ENCODE data around the gene HIVEP3.

Gene HIVEP3

DNA sequence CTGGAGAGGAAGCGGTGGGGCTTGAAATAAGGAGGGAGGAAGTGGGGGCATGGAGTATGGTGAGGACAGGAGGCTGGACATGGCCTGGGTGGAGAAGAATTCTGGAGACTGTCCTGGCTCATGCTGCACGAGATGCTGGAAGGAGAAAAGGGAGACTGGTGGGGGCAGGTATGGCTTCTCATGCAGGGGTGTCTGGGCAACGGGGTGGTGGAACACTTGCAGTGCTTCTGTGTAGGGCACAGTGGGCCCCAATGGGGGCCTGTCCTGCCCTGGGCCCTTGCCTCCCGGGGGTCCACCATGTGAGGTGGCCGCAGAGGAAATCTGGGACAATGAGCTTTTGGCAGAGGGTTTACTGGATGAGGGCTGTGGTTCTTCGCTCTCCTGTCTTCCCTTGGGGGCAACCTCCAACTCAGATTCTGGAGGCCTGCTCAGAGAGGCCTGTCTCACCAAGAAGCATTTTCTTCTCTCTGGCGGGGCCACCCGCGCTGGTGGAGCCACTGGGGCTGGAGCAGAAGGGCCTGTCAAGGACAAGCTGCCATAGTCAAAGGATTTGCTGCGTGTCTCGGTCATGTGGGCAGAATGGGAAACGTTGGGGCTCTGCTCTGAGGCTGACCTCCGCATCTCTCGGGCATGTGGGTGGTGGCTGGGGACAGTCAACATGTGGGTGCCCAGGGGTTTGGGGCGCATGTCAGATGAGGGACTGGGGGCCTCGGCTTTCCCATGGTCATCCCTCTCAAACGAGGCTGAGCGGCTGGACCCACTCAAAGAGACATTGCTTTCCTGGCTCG, 337.3 kb downstream of the HIVEP3 start:
- DNase-seq (ENCODE audit: low spot score in 2 of 2) = no peak
- Mint-ChIP-seq H3K36me3 (peaks cover 62% of the 10 kb centered on the region), H3K4me1 (peaks cover 33% of the 10 kb centered on the region), H3K4me3 (no peak overlapping the region), H3K9me3 (no peaks in the 10 kb centered on the region), H3K27ac (peak overlapping the region; percentile 80)
- ATAC-seq = no peak

- no peak overlapping the region for H3K4me3 Mint-ChIP-seq
- H3K4me1 Mint-ChIP-seq = peaks cover 41% of the 10 kb centered on the region
- peaks cover 63% of the 10 kb centered on the region for H3K36me3 Mint-ChIP-seq
- no peak for ATAC-seq
- DNase-seq (ENCODE audit: low spot score in 2 of 2) = no peak
- H3K9me3 Mint-ChIP-seq = no peaks in the 10 kb centered on the region
- H3K27ac Mint-ChIP-seq = peak overlapping the region; percentile 80
Measured at GRCh38 chr1:41580520-41581172, 338.1 kb downstream of the HIVEP3 start.

DNA sequence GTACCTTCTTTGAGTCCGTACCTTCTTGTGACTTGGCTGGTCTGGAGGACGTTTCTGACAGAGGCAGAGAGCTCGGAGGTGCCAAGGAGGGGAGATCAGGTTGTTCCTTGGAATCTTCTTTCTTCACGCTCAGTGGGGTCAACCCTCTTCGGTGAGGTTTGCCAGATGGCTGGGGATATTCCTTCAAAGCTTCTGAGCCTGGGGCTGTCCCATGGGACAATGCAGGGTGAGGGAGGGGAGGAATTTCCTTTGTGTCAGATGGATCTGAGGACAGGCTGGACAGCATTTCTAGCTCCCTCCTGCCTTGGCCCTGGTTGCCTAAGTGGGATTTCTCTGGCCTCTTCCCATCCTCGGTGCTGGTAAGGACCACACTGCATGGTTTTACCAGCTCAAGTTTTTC, 338.7 kb downstream of the HIVEP3 start:
- Mint-ChIP-seq H3K9me3 (no peaks in the 10 kb centered on the region), H3K4me3 (no peak overlapping the region), H3K27ac (no peak overlapping the region), H3K36me3 (peaks cover 67% of the 10 kb centered on the region), H3K4me1 (peaks cover 45% of the 10 kb centered on the region)
- ATAC-seq (no peak), DNase-seq (ENCODE audit: low spot score in 2 of 2) (no peak)

DNA sequence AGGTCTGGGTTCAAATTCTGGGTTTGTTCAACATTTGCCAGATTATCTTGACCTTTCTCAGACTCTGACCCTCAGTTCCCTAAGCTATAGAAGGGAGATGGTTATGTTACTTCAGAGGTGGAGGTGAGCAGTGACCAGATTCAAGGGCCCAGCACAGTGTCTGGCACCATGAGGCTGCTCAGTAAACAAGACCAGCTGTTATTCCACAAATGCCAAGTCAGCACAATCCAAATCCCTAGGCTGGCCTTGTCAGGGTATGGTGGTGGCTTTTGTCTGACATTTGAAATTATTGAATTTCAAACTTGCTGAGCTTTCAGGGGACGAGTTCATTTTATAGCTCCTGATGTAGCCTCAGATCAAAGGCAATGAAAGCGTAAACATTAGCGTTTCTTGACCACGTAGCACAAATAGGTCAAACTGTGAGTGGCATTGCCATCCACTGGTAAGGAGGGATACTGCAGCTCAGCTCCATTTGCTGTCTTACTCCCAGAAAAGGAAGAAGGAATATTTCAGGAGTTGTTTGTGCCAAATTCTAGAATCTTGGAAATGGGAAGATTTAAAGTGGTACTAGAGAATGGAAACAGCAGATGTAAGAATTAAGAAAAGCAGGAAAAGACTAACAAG, 339.9 kb downstream of the HIVEP3 start:
- DNase-seq (ENCODE audit: low spot score in 2 of 2) (no peak), ATAC-seq (no peak)
- H3K4me3 Mint-ChIP-seq = no peak overlapping the region
- peaks cover 48% of the 10 kb centered on the region for H3K4me1 Mint-ChIP-seq
- H3K36me3 Mint-ChIP-seq = peaks cover 56% of the 10 kb centered on the region
- H3K9me3 Mint-ChIP-seq = no peaks in the 10 kb centered on the region
- peak overlapping the region; percentile 23 for H3K27ac Mint-ChIP-seq

- ATAC-seq = no peak
- Mint-ChIP-seq H3K9me3 (no peaks in the 10 kb centered on the region), H3K36me3 (peaks cover 54% of the 10 kb centered on the region), H3K27ac (peak overlapping the region; percentile 44), H3K4me3 (no peak overlapping the region), H3K4me1 (peaks cover 55% of the 10 kb centered on the region)
- DNase-seq (ENCODE audit: low spot score in 2 of 2) = no peak
Measured at GRCh38 chr1:41576620-41577019, 342.1 kb downstream of the HIVEP3 start.

GRCh38 chr1:41576206-41576605, 342.5 kb downstream of the HIVEP3 start:
- Mint-ChIP-seq H3K9me3 (no peaks in the 10 kb centered on the region), H3K27ac (peak overlapping the region; percentile 44), H3K4me3 (no peak overlapping the region), H3K36me3 (peaks cover 52% of the 10 kb centered on the region), H3K4me1 (peaks cover 53% of the 10 kb centered on the region)
- DNase-seq (ENCODE audit: low spot score in 2 of 2) (no peak), ATAC-seq (no peak)

DNA sequence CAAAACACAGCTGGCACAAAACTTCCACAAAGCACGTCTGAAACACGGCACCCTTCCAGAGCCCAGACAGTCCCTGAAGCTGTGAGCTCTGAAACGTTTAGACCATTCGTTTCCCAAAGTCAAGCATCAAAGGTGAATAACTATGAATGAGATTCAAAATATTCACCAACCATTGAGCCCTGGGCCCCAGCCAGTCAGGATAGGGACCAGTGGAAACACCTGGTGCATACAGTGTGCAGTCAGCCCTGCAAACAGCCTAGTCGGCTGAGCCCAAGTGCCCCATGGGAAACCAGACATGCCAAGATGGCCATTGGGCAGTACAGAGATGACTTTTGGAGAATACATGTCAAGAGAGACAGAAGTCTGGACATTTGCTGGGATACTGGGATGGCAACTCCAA, 343.9 kb downstream of the HIVEP3 start:
- Mint-ChIP-seq H3K36me3 (peaks cover 54% of the 10 kb centered on the region), H3K9me3 (no peaks in the 10 kb centered on the region), H3K27ac (no peak overlapping the region), H3K4me1 (peaks cover 47% of the 10 kb centered on the region), H3K4me3 (no peak overlapping the region)
- ATAC-seq (no peak), DNase-seq (ENCODE audit: low spot score in 2 of 2) (no peak)

DNA sequence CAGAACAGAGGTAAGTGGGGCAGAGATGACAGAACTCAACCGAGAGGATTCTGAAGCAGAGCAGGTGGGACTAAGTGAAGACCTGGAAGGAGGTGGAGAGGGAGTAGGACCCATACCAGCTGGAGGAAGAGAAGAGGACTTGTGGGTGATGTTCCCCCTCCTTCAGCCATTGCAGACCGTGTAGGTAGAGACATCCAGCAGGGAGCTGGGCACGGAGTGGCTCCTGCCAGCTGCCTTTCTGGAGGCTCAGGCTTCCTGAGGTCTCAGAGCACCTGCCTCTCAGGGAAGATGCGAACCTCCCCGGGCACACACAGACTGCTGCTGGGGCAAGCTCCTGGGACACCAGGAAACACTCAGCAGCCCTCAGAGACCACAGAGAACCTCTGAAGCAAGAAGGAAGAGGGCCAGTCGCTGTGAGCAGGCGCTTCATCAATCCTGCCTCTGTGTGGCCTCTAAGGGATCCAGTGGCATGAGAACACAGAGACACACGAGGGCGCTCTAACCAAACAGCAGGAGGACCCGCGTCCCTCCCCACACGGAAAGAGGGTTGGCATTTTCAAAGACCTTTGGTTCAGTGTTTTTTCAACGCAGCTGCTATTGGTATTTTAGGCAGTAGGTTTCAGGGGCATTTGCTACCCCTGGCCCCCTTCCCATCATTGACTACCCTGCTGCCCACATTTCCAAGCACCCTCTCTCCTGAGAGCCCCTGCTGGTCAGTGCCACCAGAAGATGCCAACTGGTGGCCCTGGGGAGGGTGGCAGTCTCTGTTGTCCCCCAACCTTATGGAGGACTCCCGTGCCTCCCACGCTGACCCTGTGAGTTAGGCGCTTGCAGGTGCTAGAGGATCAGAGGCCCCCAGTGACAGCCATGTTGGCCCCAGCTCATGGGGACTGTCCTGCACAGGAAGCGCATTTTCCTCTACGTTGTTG, 344.7 kb downstream of the HIVEP3 start:
- H3K4me1 Mint-ChIP-seq = peaks cover 48% of the 10 kb centered on the region

DNA sequence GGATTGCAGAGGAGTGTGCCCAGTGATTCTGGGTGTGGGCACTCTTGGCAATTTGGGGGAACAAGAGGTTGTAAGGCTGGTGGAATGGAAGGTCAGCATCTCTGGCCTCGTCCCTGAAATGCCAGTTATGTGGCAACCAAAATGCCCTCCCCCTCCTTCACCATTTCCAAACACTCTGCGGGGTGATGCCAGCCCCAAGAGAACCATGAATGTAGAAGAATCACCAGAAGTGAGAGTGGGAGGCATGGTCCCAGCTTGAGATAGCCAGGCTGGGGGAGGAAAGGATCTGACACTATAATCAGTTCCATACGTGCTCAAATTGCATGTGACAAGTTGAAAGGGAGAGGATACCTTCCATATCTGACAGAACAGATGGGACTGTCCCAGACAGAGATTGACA, 345.5 kb downstream of the HIVEP3 start:
- Mint-ChIP-seq H3K27ac (peak overlapping the region; percentile 64), H3K4me1 (peaks cover 48% of the 10 kb centered on the region), H3K9me3 (no peaks in the 10 kb centered on the region), H3K4me3 (no peak overlapping the region), H3K36me3 (peaks cover 56% of the 10 kb centered on the region)
- ATAC-seq (no peak), DNase-seq (ENCODE audit: low spot score in 2 of 2) (no peak)

More for the DNA sequence above, 344.7 kb downstream of the HIVEP3 start:
- H3K36me3 Mint-ChIP-seq = peaks cover 50% of the 10 kb centered on the region
- peak; percentile 65 to 84 for DNase-seq (ENCODE audit: low spot score in 2 of 2)
- ATAC-seq = peak; percentile 92
- H3K27ac Mint-ChIP-seq = no peak overlapping the region
- H3K9me3 Mint-ChIP-seq = no peaks in the 10 kb centered on the region
- H3K4me3 Mint-ChIP-seq = no peak overlapping the region

GRCh38 chr1:41572224-41572623, 346.5 kb downstream of the HIVEP3 start:
- peaks cover 61% of the 10 kb centered on the region for H3K36me3 Mint-ChIP-seq
- H3K27ac Mint-ChIP-seq = no peak overlapping the region
- H3K4me1 Mint-ChIP-seq = peaks cover 44% of the 10 kb centered on the region

DNA sequence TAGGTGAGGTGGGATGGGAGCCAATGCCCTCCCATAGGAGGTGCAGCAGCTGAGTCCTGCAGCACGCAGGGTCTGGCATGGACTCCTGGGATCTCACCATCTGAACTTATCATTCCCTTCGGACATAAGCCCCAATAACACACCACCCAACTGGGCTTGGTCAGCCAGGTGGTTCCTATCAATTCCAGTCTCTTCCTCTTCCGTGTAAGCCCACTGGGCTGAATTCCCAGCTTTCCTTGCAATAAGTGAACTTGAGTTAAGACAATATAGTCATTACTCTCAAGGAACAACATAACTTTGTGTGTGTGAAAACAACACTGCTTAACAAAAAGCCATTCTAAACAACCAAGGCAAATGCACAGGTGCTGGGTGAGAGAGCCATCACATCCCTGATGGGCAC, 347.7 kb downstream of the HIVEP3 start:
- Mint-ChIP-seq H3K4me1 (peaks cover 44% of the 10 kb centered on the region), H3K9me3 (no peaks in the 10 kb centered on the region), H3K36me3 (peaks cover 70% of the 10 kb centered on the region), H3K27ac (peak overlapping the region; percentile 29), H3K4me3 (no peak overlapping the region)
- DNase-seq (ENCODE audit: low spot score in 2 of 2) (no peak), ATAC-seq (no peak)

More at GRCh38 chr1:41572224-41572623, 346.5 kb downstream of the HIVEP3 start:
- no peaks in the 10 kb centered on the region for H3K9me3 Mint-ChIP-seq
- H3K4me3 Mint-ChIP-seq = no peak overlapping the region
- DNase-seq (ENCODE audit: low spot score in 2 of 2) (no peak), ATAC-seq (no peak)

- DNase-seq (ENCODE audit: low spot score in 2 of 2) (no peak), ATAC-seq (no peak)
- no peaks in the 10 kb centered on the region for H3K9me3 Mint-ChIP-seq
- peaks cover 42% of the 10 kb centered on the region for H3K4me1 Mint-ChIP-seq
- no peak overlapping the region for H3K27ac Mint-ChIP-seq
- H3K36me3 Mint-ChIP-seq = peaks cover 67% of the 10 kb centered on the region
- H3K4me3 Mint-ChIP-seq = no peak overlapping the region
Measured at GRCh38 chr1:41568204-41568603, 350.5 kb downstream of the HIVEP3 start.

DNA sequence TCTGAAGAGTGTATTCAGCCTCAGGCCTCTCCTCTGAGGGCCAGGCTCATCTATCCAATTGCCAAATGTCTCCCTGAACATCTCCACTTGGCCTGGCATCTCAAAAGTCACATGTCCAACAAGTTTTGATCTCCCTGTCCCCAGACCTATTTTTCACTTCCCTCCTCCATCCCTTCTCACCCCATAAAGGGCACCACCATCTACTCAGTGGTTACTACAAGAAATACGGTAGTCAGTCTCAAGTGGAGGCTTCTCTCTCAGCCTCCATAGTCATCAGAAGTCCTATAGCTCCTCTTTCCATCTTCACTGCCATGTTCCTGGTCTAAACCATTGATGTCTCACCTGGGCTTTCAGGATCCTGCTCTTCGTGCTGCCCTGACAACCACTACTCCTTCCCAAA, 351.8 kb downstream of the HIVEP3 start:
- no peaks in the 10 kb centered on the region for H3K9me3 Mint-ChIP-seq
- DNase-seq (ENCODE audit: low spot score in 2 of 2) = no peak
- peak overlapping the region; percentile 15 for H3K27ac Mint-ChIP-seq
- peaks cover 36% of the 10 kb centered on the region for H3K4me1 Mint-ChIP-seq
- peaks cover 54% of the 10 kb centered on the region for H3K36me3 Mint-ChIP-seq
- H3K4me3 Mint-ChIP-seq = no peak overlapping the region
- no peak for ATAC-seq

- DNase-seq (ENCODE audit: low spot score in 2 of 2) (no peak), ATAC-seq (no peak)
- Mint-ChIP-seq H3K9me3 (no peaks in the 10 kb centered on the region), H3K4me1 (peaks cover 36% of the 10 kb centered on the region), H3K4me3 (no peak overlapping the region), H3K27ac (peak overlapping the region; percentile 15), H3K36me3 (peaks cover 56% of the 10 kb centered on the region)
Measured at GRCh38 chr1:41566274-41566885, 352.3 kb downstream of the HIVEP3 start.
